Type B pancreatic cell (in vitro differentiated cells): Measurements from ENCODE around the gene HEATR5B. TPM values are rescaled to one million over a fixed set of nuclear protein-coding genes. Genes with fewer than 3 reads are reported as not detected.

ENCODE experiments used
- DNase-seq: peaks from one replicate; pipeline ENCODE4 v3.0.0; 2021; ENCODE audit warnings: mixed read lengths; ENCODE audit not compliant: unreplicated experiment; ENCODE audit errors: extremely low spot score
- H3K27ac Mint-ChIP-seq: 2 replicates; pipeline ENCODE4 v1.8.0; 2021; ENCODE audit warnings: mild to moderate bottlenecking, mixed read lengths
- H3K27me3 Mint-ChIP-seq: 2 replicates; pipeline ENCODE4 v1.8.0; 2021; ENCODE audit warnings: mixed read lengths
- H3K36me3 Mint-ChIP-seq: 2 replicates; pipeline ENCODE4 v1.8.0; 2021; ENCODE audit warnings: mixed read lengths
- H3K4me1 Mint-ChIP-seq: one replicate; pipeline ENCODE4 v1.8.0; 2021; ENCODE audit warnings: mixed read lengths; ENCODE audit not compliant: unreplicated experiment
- H3K4me3 Mint-ChIP-seq: 2 replicates; pipeline ENCODE4 v1.8.0; 2021; ENCODE audit warnings: mild to moderate bottlenecking, mixed read lengths
- H3K9me3 Mint-ChIP-seq: 2 replicates; pipeline ENCODE4 v1.8.0; 2021; ENCODE audit warnings: mixed read lengths
- total RNA-seq: library from RNA; stranded (reverse); gene quantifications from 2 replicates; pipeline ENCODE4 v1.2.1, GENCODE V29; 2021; ENCODE audit warnings: low replicate concordance
- TF ChIP-seq, protein P1 (sequence below): fragments of 200-600 bp; sonication (generic); conservative IDR thresholded peaks from 2 replicates; pipeline ENCODE4 v1.5.0; 2021; ENCODE audit warnings: antibody characterized with exemption, mild to moderate bottlenecking

The HEATR5B gene
- total RNA-seq, 1 donor from 2014 or later: 18.9 TPM

DNA sequence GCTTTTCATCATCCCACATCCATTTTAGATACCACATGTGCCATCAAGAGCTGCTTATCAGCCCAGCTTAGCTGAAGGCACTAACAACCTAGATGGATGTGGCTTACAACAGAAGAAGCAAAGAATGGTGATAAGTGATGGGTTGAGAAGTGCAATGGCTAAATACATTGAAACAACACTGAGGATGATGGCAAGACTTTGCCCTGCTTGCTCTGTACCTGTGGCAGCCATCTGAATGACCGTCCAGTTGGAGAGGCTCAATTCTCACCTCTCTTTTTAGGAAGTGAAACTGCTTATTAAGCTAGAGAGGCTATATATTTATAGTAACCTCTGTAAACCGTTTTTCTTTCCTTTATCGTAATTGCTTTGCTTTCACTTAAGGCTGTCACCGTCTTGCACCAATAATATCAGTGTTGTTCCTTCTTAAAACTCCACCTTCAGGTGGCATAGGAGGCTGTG lies 5.9 kb upstream of the HEATR5B start:
- peaks cover 9% of the 10 kb centered on the region for H3K36me3 Mint-ChIP-seq
- TF ChIP-seq, protein P1, sequence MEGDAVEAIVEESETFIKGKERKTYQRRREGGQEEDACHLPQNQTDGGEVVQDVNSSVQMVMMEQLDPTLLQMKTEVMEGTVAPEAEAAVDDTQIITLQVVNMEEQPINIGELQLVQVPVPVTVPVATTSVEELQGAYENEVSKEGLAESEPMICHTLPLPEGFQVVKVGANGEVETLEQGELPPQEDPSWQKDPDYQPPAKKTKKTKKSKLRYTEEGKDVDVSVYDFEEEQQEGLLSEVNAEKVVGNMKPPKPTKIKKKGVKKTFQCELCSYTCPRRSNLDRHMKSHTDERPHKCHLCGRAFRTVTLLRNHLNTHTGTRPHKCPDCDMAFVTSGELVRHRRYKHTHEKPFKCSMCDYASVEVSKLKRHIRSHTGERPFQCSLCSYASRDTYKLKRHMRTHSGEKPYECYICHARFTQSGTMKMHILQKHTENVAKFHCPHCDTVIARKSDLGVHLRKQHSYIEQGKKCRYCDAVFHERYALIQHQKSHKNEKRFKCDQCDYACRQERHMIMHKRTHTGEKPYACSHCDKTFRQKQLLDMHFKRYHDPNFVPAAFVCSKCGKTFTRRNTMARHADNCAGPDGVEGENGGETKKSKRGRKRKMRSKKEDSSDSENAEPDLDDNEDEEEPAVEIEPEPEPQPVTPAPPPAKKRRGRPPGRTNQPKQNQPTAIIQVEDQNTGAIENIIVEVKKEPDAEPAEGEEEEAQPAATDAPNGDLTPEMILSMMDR: no peak
- no peak for DNase-seq
- H3K27me3 Mint-ChIP-seq: no peaks in the 10 kb centered on the region
- no peaks in the 10 kb centered on the region for H3K9me3 Mint-ChIP-seq
- no peaks in the 10 kb centered on the region for H3K4me1 Mint-ChIP-seq
- no peak overlapping the region for H3K4me3 Mint-ChIP-seq
- no peak overlapping the region for H3K27ac Mint-ChIP-seq

DNA sequence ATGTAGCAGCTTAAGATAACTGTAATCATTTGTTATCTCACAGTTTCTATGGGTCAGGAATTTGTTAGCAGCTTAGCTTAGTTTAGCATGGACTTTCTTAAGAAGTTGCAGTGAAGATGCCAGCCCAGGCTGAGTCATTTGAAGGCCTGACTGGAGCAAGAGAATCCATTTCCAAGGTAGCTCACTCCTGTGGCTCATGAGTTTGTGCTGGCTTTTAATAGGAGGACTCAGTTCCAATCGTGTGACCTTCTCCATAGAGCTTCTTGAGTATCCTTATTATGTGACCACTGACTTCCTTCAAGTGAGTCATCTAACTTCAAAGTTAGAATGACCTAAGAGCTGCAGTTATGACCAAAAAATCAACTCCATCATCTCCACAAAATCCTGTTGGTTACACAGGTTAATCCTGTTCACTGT lies 1.6 kb upstream of the HEATR5B start:
- Mint-ChIP-seq H3K36me3 (peaks cover 13% of the 10 kb centered on the region), H3K27ac (no peak overlapping the region), H3K9me3 (no peaks in the 10 kb centered on the region), H3K4me3 (no peak overlapping the region), H3K4me1 (peaks cover 8% of the 10 kb centered on the region), H3K27me3 (no peaks in the 10 kb centered on the region)
- TF ChIP-seq, protein P1: no peak
- no peak for DNase-seq

DNA sequence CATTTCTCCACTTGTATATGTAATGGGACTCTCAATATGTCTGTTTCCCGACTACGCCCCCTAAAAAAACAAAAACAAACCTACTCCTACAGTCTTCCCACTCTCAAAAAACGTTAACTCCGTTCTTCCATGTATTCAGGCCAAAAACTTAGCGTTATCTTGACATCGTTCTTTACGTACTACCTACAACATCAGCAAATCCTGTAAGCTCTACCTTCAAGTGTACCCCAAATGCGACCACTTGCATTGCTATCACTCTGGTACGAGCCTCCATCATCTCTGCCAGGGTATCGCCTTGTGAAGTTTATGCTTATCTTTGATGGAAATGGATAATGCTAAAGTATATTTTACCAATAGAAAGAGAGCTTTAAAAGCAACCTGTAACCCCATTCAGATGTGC lies 625 bp upstream of the HEATR5B start:
- Mint-ChIP-seq H3K27me3 (no peaks in the 10 kb centered on the region), H3K4me1 (peaks cover 8% of the 10 kb centered on the region), H3K27ac (no peak overlapping the region), H3K36me3 (peaks cover 22% of the 10 kb centered on the region), H3K9me3 (no peaks in the 10 kb centered on the region), H3K4me3 (no peak overlapping the region)
- TF ChIP-seq, protein P1: no peak
- no peak for DNase-seq

DNA sequence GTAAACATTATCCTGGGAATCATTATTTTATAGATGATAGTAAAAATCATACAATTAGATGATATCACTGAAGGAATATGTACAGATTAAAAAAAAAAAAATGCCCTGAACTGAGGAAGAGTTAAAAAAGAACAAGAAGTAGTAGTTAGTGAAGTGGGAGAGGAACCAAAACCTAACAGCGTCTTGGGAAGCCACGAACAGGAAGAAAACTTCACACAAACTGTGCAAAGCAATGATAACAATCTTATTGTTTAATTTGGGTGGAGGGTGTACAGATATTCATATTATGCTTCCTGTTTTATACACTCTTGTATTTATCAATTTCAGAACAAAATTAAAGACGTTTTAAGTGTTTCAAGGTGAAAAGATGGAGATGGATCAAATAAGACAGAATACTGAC lies 3.5 kb downstream of the HEATR5B start:
- TF ChIP-seq, protein P1: no peak
- Mint-ChIP-seq H3K4me1 (peaks cover 8% of the 10 kb centered on the region), H3K4me3 (no peak overlapping the region), H3K27me3 (no peaks in the 10 kb centered on the region), H3K9me3 (no peaks in the 10 kb centered on the region), H3K36me3 (peaks cover 31% of the 10 kb centered on the region), H3K27ac (no peak overlapping the region)
- no peak for DNase-seq

DNA sequence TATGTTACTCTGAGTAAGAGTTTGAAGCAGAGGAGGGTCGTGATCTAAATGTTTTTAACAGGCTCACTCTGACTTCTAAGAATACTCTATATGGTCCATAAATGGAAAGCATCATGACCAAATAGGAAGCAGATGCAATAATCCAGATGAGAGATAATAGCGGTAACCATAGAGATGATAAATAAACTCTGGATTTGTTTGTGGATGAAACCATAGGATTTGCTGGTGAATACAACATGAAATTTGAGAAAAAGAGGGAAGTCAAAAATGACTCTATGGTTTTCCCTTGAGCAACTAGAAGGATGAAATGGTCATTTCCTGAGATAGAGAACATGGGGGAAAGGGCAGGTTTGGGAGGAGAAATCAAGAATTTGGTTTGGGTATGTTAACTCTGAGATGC lies 3.9 kb downstream of the HEATR5B start:
- Mint-ChIP-seq H3K36me3 (peaks cover 31% of the 10 kb centered on the region), H3K27ac (no peak overlapping the region), H3K9me3 (no peaks in the 10 kb centered on the region), H3K27me3 (no peaks in the 10 kb centered on the region), H3K4me3 (peak overlapping the region; percentile 2), H3K4me1 (peaks cover 8% of the 10 kb centered on the region)
- TF ChIP-seq, protein P1: no peak
- no peak for DNase-seq

DNA sequence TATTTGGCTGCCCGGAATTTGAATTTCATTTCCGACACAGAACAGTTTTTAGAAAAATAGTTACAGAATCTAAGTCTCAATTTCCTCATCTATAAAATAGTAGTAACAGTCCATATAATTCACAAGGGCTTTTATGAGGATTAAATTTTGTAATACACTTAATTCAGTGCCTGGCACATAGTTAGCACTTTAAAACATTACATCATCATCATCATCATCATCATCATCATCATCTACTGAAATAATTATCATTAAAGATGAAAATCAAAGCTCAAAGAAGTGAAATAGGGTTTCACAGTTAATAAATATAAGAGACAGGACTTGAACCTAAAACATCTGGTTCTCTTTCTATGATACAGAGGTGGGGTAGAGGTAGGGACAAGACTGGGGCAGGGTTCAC lies 13.2 kb downstream of the HEATR5B start:
- no peak for DNase-seq
- TF ChIP-seq, protein P1: no peak
- Mint-ChIP-seq H3K27ac (no peak overlapping the region), H3K27me3 (no peaks in the 10 kb centered on the region), H3K4me1 (no peaks in the 10 kb centered on the region), H3K36me3 (peaks cover 21% of the 10 kb centered on the region), H3K4me3 (no peak overlapping the region), H3K9me3 (no peaks in the 10 kb centered on the region)
